GM19099 (cell line): ENCODE measurements around the gene PINLYP.

Experiments
- POLR2A ChIP-seq: IDR thresholded peaks from 3 replicates; pipeline ENCODE4 v1.6.1; 2011; ENCODE audit warnings: low read depth; ENCODE audit not compliant: insufficient read length; ENCODE audit errors: extremely low read depth

Gene PINLYP

GRCh38 chr19:43563816-43564457 is 11.7 kb upstream of the PINLYP start:
- TF ChIP-seq POLR2A, result no peak

DNA sequence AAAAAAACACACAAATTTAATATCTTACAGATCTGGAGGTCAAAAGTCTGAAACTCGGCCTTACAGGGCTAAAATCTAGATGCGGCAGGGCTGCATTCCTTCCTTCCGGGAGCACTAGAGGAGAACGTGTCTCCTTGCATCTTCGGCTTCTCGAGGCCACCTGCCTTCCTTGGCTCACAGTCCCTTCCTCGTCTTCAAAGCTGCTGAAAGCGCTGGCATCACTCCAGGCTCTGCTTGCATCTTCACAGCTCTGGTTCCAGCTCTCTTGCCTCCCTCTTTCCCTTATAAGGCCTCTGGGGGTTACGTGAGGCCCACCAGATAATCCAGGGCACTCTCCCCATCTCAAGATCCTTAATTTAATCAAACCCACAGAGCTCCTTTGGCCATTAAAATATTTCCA is 10.8 kb upstream of the PINLYP start:
- no peak for TF ChIP-seq POLR2A

- no peak for TF ChIP-seq POLR2A
These were observed 5.9 kb upstream of the PINLYP start for GRCh38 chr19:43569657-43570056.

- TF ChIP-seq POLR2A, result no peak
These were observed 5.3 kb upstream of the PINLYP start for GRCh38 chr19:43570174-43570791.

- TF ChIP-seq POLR2A, result no peak
These were observed 3.4 kb upstream of the PINLYP start for GRCh38 chr19:43572171-43572588.

GRCh38 chr19:43574424-43575155 is 1.0 kb upstream of the PINLYP start:
- TF ChIP-seq POLR2A, result no peak

- no peak for TF ChIP-seq POLR2A
These were observed 616 bp downstream of the PINLYP start for GRCh38 chr19:43575955-43576878.

DNA sequence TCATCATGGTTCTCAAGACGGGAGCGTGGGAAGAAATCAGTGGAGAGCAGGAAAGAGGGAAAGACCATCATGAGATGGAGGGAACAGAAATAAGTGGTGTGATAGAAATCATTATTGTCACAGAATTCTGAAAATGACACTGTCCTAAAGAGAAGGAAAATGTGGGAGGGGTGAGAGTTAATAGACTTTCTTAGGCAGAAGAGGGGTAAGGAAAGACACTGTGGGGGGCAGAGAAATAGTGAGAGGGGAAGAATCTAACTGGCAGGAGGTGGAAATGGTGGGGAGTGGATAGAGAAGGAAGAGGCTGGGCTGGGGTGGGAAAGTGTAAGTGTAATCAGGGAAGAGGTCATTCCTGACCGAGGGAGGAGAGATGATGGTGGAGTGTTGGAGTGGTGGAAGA is 3.2 kb downstream of the PINLYP start:
- TF ChIP-seq POLR2A, result no peak

DNA sequence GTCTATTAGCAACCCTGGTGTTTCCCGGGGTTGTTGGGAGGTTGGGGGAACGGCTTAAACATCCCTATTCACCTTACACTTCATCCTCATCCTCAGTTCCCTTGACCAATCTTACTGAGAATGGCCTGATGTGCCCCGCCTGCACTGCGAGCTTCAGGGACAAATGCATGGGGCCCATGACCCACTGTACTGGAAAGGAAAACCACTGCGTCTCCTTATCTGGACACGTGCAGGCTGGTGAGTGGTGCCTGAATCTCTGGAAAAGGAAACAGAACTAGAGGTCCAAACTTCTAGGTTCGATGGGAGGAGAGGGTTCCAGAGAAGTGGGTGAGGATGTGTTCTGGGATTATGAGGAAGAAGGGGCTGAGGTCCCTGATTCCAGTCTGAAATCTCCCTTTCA is 5.9 kb downstream of the PINLYP start:
- no peak for TF ChIP-seq POLR2A

- TF ChIP-seq POLR2A, result no peak
These were observed 6.9 kb downstream of the PINLYP start for GRCh38 chr19:43582495-43582894.

GRCh38 chr19:43584484-43584883 is 8.9 kb downstream of the PINLYP start:
- TF ChIP-seq POLR2A, result no peak

GRCh38 chr19:43586346-43586745 is 10.7 kb downstream of the PINLYP start:
- TF ChIP-seq POLR2A, result no peak

DNA sequence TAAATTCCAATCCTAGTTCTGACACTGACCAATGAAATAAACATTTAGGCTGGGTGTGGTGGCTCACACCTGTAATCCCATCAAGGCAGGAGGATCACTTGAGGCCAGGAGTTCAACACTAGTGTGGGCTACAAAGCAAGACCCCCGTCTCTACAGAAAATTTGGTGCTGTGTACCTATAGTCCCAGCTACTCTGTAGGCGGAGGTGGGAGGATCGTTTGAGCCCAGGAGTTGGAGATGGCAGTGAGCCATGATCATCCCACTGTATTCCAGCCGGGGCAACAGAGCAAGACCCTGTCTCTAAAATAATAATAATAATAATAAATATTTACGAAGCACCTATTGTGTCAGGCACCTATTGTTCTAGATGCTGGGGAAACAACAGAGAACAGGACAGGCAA is 13.7 kb downstream of the PINLYP start:
- TF ChIP-seq POLR2A, result no peak

- no peak for TF ChIP-seq POLR2A
These were observed 14.1 kb downstream of the PINLYP start for GRCh38 chr19:43589678-43590077.
